Brain microvascular endothelial cell (primary cell): Measurements from ENCODE around the gene F10.

Source experiments
- DNase-seq: peaks from one replicate; pipeline ENCODE4 v3.0.0-alpha.2; 2020
- H3K27ac ChIP-seq: fragments of 250-450 bp; sonication (Bioruptor Pico); 2 replicates; pipeline ENCODE4 v1.5.1; 2020; ENCODE audit warnings: mild to moderate bottlenecking, moderate library complexity
- H3K27me3 ChIP-seq: fragments of 250-450 bp; sonication (Bioruptor Pico); replicated peaks from 2 replicates; pipeline ENCODE4 v1.5.1; 2020; ENCODE audit warnings: mild to moderate bottlenecking
- H3K36me3 ChIP-seq: fragments of 250-450 bp; sonication (Bioruptor Pico); replicated peaks from 2 replicates; pipeline ENCODE4 v1.5.1; 2020; ENCODE audit warnings: mild to moderate bottlenecking
- H3K4me3 ChIP-seq: 2 replicates; pipeline ENCODE4 v1.5.1; 2011; ENCODE audit warnings: low read depth, mild to moderate bottlenecking, control low read depth, low read length, moderate library complexity
- CTCF ChIP-seq: IDR thresholded peaks from 2 replicates; pipeline ENCODE4 v1.5.1; 2011; ENCODE audit warnings: low read depth, mild to moderate bottlenecking, moderate library complexity, low read length, control low read depth, inconsistent platforms; ENCODE audit errors: missing control alignments
- in situ Hi-C: cut with HindIII; loops from 2 replicates; pipeline ENCODE4 v1.10.0; 2017; ENCODE audit warnings: low sequenced_read_pairs, low pct_ligation_motif_present

F10 gene

GRCh38 chr13:113155201-113155600 lies 32.6 kb downstream of the F10 start:
- Histone ChIP-seq H3K36me3 (no peaks in the 10 kb centered on the region), H3K27ac (no peak overlapping the region), H3K4me3 (no peak overlapping the region), H3K27me3 (no peaks in the 10 kb centered on the region)
- no peak for TF ChIP-seq CTCF
- in situ Hi-C loops: no loop called here
- no peak for DNase-seq

- no peak for TF ChIP-seq CTCF
- no peaks in the 10 kb centered on the region for H3K36me3 ChIP-seq
- H3K27ac ChIP-seq: no peak overlapping the region
- in situ Hi-C loops: no loop called here
- no peak overlapping the region for H3K4me3 ChIP-seq
- H3K27me3 ChIP-seq: no peaks in the 10 kb centered on the region
- DNase-seq: no peak
Measured at GRCh38 chr13:113155982-113156655, 33.5 kb downstream of the F10 start.

GRCh38 chr13:113157206-113157928 lies 34.8 kb downstream of the F10 start:
- no peak for TF ChIP-seq CTCF
- no peak overlapping the region for H3K27ac ChIP-seq
- no peak overlapping the region for H3K4me3 ChIP-seq
- H3K36me3 ChIP-seq: no peaks in the 10 kb centered on the region
- H3K27me3 ChIP-seq: no peaks in the 10 kb centered on the region
- DNase-seq: no peak
- in situ Hi-C loops: no loop called here

- Histone ChIP-seq H3K36me3 (no peaks in the 10 kb centered on the region), H3K4me3 (no peak within 1 kb of the TSS), H3K27ac (no peak within 1 kb of the TSS), H3K27me3 (no peaks in the 10 kb centered on the region)
- in situ Hi-C loops: no loop called here
- TF ChIP-seq CTCF: no peak
- DNase-seq: no peak
Measured at GRCh38 chr13:113157929-113158747, 35.5 kb downstream of the F10 start, which contains the start of gene PROZ. Gene PROZ, plus strand, starts transcription at chr13:113158648. Its CDS starts 13 bp downstream, at chr13:113158661.

- Histone ChIP-seq H3K27ac (no peak overlapping the region), H3K27me3 (no peaks in the 10 kb centered on the region), H3K36me3 (no peaks in the 10 kb centered on the region), H3K4me3 (no peak overlapping the region)
- in situ Hi-C loops: no loop called here
- DNase-seq: no peak
- no peak for TF ChIP-seq CTCF
Measured at GRCh38 chr13:113158946-113159345, 36.3 kb downstream of the F10 start.
